NCI-H446 treated with DMSO at 0.1 percent for 48 hours (cell line): ENCODE data around the gene MYMX.
"Not testable (repeated sequence)": the region's sequence is repeated elsewhere in the genome, so short reads cannot be mapped to it uniquely, and the experiment has no call there.

Source experiments
- DNase-seq: peaks from one replicate; lab custom pipeline; 2025; lab: John Stamatoyannopoulos, UW

MYMX gene

DNA sequence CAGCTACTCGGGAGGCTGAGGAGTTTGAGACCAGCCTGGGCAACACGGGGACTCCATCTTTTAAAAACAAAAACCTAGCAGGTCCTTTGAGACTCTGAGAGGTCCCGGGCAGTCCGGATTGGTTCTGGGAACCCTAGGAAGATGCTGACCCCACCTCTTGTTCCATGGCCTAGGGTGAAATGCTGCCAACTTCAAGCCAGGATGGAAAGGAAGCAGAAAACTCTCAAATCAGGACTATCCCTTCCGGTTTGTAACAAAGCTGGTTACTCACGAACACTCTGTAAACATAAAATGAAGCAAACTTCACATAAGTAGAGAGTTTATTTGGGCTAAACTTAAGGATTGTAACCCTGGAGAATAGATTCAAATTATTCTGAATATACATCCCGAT, 30.1 kb upstream of the MYMX start:
- DNase-seq, result no peak

DNA sequence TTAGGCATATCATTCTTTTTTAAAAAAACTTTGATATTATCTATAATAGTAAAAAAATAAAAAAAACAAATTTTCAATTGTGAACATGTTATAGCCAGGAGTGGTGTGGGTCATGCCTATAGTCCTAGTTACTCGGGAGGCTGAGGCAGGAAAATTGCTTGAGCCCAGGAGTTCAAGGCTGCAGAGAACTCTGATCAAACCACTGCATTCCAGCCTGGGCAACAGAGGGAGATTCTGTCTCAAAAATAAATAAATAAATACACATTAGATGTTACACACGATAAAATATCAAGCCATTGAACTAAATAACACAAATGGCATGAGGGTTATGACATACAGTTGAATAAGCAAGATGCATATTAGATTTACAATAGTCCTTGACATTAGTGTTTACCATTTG, 27.9 kb upstream of the MYMX start:
- no peak for DNase-seq

DNA sequence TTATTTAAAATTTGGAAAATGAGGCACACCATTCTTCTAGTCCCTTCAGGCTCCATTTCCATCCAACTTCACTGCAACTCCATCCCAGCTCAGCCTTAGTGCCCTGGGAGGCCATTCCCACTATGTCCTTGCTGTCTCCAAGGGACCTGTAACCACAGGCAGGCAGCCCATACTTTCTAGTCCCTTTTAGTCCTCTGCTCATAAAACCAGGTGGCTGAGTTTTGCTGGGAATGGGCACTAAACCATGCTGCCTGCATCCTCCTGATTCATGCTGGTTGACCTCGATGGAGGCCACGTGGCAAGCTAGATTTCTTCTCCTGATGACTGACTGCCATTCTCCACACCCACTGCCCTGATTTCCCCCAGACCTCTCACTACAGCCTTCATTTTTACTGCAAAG, 27.5 kb upstream of the MYMX start:
- DNase-seq, result no peak

DNA sequence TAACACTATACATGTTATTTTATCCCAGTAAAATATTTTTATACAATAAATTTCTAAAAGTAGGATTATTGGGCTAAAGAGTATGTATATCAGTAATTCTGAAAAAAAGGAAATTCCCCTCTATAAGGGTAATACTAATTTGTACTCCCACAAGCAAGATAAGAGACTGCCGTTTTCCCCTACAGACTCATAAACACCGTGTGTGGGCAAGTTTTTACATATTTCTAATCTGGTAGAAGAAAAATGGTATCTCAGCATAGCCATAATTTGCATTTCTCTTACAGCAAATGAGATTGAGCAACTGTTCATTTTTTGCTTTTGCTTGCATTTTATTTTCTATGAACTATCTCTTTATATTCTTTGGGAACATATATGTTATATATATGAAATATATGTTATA, 26.0 kb upstream of the MYMX start:
- DNase-seq, result no peak

DNA sequence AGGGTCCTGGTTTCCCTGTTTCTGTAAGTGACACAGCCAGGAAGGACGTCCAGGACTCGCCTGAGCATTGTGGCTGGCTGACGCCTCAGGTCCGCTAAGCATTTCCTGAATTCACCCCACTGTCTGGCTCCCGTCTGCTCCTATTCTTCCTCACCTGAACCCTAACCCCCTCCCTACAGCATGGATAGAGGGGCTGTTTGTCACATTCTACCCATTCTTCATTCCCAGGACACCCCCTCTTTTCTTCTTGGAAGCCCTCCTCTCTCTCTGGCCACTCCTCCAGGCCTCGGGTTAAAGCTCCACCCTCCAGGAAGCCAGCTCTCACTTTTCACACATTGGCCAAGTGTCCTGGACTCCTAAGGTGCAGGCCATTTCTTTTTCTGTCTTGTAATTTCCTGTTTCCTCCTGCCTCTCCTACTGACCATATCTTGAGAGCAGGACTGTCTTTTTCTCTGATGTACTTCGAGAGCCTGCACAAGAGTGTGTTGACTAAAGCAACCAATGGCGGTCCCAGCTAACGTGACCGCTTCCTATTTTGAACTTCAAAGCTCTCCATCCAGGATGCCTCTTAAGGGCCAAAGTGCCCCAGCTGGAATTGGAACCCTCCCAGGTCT, 24.2 kb upstream of the MYMX start:
- no peak for DNase-seq

DNA sequence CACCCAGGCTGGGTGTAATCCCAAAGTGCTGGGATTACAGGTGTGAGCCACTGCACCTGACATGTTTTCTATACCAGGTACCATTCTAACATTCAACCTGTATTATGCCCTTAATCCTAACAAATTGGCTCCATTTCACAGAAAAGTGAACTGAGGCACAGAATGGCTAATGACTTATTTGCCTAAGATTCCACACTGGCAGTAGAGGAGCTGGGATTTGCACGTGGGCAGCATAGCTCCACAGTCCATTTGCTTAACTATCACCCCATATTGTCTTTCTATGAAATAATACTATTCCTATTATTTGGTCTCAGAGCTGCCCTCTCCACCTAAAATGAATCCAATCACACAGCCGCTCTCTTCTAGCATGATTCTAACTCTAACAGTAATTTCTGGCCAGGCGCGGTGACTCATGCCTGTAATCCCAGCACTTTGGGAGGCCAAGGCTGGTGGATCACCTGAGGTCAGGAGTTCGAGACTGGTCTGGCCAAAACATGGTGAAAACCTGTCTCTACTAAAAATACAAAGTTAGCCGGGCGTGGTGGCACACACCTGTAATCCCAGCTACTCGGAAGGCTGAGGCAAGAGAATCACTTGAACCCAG, 23.3 kb upstream of the MYMX start:
- no peak for DNase-seq

DNA sequence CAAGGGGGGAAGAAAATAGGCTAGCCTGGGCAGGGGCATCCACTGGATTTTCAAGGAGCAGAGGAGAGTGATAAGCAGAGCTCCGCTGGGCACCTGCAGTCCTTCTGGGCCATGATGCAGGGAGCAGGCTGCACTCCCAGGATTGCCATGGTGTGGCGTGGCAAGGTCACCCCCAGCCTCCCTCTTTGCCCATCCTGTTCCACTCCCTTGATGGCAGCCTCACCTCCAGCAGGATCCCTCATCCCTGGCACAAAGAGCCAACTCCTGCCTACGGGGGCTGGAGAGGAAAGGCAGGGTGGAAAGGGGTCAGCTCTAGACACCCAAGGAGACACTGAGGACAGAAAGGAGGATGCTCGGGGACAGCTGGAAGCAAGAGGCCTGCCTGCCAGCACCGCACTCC, 22.4 kb upstream of the MYMX start:
- no peak for DNase-seq

DNA sequence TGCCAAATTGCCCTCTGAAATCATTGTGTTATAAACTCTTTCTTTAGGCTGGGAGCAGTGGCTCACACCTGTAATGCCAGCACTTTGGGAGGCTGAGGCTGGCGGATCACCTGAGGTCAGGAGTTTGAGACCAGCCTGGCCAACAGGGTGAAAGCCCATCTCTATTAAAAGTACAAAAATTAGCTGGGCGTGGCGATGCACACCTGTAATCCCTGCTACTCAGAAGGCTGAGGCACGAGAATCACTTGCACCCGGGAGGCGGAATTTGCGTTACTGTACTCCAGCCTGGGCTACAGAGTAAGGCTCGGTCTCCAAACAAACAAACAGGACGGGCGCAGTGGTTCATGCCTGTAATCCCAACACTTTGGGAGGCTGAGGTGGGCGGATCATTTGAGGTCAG, 20.4 kb upstream of the MYMX start:
- not testable (repeated sequence) for DNase-seq

DNA sequence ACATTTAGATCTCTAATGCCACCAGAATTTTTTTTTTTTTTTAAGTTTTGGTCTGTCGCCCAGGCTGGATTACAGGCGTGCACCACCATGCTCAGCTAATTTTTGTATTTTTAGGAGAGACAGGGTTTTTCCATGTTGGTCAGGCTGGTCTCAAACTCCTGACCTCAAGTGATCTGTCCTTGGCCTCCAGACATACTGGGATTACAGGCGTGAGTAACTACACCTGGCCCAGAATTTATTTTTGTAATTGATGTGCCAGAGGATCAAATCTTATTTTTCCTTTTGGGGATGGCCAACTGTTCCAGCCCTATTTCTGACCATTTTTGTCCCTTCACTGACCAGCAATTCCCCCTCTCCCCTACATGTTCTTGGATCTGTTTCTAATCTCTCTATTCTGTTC, 18.0 kb upstream of the MYMX start:
- DNase-seq, result no peak

DNA sequence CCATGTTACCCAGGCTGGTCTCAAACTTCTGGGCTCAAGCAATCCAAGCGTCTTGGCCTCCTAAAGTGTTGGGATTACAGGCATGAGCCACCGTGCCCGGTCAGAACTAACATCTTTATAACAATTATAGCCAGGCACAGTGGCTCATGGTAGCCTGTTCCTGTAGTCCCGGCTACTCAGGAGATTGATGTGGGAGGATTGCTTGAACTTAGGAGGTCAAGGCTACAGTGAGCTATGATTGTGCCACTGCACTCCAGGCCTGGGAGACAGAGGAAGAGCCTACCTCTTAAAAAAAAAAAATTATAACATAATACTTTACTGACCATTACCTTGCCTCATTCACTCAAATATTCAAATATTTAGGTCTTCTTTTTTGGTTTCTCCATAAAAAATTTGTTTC, 16.8 kb upstream of the MYMX start:
- no peak for DNase-seq

DNA sequence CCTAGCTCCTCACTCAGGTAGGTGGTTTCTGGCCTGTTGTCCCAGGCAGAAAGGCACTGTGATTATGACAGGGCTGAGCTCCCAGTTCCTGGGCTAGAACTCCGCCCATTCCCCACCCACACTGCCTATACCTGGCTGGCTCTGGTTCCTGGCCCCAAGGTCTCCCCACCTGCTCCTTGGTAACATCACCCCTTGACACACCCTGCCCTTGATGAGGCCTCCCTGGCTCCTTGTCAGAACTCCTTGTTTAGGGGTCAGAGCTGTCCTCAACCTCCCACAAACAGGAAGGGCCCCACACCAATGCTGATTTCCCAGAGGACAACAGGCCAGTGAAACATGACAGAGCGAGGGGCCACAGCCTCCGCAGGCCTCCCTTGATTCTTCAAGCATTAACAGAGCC, 15.5 kb upstream of the MYMX start:
- no peak for DNase-seq

DNA sequence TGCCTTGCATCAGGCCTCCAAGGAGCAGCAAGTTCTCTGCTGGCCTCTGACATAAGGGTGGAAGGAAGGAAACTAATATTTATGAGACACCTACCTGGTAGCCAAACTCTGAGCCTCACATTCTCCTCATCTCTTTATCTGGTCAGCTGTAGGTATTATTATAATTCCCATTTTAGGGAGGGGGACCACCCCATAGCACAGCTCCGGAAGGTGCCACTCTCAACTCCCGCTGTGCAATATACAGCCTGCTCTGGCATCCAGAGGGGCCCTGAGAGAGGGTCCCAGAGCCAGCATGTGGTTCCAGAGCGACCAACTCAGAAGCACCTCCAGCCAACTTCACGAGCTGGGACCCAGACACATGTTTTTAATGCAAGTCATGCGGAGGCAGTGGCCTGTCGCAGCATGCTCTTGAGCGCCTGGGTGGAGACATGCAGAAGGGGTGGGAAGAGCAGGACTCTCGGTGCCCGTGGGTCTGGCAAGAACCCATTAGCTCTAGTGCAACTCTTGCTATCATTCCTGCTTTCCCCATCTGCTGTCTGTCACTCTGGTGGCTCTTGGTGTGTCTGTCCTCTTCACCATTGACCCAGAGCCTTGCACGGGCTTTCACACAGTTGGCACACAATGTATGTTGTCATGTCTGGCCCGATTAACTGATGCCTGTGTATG, 15.0 kb upstream of the MYMX start:
- no peak for DNase-seq

DNA sequence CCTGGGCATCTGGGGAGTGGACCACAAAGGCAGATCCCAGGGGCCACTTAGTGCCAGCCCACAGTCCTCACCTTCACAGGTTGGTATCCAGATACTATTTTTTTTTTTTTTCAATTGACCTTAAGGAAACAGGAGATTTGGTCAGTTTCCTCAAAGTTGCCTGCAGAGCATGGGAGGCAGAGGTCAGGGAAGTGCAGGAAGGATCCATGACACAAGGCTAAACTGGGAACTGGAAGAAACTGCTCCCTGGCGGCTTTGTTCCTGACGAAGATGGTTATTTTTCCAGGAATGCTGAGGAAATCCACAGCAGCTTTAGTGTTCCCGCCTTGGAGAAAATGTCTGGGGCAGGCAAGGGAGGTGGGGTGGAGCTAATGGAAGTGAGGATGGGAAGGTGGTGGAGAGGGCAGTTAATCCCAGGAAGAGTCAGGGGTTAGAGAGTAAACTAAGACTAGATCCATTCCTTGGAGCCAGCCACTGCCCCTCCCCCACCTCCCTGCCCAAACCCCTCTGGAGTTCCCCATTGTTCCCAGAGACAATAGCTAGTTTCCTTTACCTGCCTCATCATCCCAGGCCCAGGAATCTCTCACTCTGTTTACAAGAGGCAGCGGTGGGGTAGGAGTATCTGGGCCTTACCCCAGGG, 14.3 kb upstream of the MYMX start:
- DNase-seq, result no peak

DNA sequence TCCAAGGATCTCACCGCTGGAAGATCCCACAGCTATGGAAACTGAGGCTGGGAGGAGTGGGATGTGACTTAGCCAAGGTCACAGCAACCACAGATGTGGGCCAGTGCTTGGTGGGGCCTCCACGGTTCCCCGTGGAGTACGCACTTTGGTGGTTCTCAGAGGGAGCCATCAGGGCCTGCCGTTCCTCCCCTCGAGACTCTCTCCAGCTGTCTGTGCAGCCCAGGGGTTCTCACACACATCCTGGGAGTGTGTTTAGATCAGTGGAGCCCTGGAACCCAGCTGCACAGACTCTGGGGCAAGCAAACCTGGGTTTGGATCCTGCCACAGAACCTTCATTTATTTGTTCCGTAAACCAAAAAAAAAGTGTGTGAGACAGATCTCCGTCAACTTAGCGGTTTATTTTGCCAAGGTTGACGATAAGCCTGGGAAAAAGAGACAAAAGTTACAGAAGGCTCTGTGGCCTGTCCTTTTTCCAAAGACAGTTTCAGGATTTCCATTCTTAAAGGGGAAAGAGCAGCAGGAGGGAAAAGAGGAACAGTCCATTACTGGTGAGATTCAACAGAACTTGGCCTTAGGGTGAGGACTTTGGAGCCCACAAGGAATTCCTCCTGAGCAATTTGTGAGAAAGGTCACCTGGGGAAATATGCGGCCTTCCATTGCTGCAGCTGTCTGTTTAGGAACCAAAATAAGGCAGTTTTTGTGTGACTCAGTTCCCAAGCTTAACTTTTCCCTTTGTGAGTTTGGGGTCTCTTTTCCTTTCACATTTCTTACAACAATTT, 13.6 kb upstream of the MYMX start:
- no peak for DNase-seq

DNA sequence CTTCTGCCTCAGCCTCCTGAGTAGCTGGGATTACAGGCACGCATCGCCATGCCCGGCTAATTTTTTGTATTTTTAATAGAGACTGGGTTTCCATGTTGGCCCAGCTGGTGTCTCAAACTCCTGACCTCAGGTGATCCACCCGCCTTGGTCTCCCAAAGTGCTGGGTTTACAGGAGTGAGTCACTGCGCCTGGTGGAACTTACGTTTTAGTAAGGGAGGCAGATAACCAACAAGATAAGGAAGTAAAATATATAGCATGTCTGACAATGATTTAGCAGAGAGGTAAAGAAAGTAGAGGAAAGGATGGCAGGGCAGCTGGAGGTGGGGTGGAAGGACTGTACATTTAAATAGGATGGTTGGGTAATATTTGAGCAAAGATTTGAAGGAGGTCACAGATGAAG, 12.8 kb upstream of the MYMX start:
- no peak for DNase-seq

DNA sequence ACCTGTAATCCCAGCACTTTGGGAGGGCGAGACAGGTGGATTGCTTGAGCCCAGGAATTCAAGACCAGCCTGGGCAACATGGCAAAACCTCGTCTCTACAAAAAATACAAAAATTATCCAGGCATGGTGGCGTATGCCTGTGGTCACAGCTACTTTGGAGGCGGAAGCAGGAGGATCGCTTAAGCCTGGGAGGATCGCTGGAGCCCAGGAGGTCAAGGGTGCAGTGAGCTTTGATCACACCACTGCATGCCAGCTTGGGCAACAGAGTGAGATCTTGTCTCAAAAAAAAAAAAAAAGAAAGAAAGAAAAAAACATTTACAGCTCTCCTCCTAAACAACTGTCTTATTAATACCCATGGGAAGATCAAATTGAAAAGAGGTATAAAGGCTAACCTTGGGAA, 8.8 kb upstream of the MYMX start:
- DNase-seq, result no peak

DNA sequence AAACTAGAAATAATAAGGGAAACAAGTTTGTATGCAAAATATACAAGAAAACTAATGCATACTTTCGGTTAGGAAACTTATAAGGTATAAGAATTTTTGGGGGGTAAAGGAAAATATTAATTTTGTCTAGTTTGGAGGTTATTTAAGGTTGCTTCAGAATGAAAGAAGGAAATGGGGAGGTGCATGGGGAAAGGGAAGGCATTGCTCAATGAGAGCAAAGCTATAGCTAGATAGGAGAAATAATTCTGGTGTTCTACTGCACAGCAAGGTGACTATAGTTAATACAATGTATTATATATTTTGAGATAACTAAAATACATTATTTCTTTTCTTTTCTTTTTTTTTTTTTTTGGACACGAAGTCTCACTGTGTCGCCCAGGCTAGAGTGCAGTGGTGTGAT, 5.4 kb upstream of the MYMX start:
- DNase-seq, result no peak

DNA sequence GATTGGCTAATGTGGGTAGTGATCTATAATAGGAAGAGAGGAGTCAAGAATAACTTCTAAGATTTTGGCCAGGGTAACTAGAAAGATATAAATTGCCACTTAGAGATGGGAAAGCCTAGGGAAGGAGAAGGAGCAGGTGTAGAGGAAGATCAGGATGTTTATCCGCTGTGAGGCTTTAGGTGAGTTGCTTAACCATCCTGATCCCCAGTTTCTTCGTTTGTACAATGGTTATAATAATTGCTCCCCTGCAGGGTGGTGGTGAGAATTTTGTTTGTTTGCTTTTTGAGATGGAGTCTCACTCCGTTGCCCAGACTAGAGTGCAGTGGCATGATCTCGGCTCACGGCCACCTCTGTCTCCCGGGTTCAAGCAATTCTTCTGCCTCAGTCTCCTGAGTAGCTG, 2.4 kb upstream of the MYMX start:
- no peak for DNase-seq

DNA sequence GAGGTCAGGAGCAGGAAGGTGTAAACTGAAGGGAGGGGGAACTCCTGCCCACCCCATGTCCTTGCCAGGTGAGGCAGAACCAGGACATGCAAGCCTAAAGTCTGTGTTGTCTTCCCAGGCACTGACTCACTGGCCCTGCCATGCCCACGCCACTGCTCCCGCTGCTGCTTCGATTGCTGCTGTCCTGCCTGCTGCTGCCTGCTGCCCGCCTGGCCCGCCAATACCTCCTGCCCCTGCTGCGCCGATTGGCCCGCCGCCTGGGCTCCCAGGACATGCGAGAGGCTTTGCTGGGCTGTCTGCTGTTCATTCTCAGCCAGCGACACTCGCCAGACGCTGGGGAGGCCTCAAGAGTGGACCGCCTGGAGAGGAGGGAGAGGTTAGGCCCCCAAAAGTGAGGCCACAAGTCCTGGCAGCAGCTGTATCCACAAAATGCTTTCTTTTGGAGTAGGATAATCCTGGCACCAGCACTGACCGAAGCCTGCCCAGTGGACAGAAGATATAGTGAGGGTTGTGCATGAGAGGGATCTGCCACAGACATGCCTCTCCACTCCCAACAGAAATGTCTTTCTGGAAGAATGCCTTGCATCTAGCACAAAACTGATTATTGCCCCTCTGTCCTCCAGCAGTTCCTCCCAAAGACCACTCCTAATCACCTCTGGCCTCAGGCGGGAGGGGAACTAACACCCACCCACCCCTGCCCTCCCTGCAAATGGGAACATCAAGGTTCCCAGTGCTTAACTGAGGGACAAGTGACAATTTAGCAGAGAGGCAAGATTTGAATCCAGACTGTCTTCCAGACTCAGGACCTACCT, 812 bp downstream of the MYMX start:
- peak; percentile 89 for DNase-seq

DNA sequence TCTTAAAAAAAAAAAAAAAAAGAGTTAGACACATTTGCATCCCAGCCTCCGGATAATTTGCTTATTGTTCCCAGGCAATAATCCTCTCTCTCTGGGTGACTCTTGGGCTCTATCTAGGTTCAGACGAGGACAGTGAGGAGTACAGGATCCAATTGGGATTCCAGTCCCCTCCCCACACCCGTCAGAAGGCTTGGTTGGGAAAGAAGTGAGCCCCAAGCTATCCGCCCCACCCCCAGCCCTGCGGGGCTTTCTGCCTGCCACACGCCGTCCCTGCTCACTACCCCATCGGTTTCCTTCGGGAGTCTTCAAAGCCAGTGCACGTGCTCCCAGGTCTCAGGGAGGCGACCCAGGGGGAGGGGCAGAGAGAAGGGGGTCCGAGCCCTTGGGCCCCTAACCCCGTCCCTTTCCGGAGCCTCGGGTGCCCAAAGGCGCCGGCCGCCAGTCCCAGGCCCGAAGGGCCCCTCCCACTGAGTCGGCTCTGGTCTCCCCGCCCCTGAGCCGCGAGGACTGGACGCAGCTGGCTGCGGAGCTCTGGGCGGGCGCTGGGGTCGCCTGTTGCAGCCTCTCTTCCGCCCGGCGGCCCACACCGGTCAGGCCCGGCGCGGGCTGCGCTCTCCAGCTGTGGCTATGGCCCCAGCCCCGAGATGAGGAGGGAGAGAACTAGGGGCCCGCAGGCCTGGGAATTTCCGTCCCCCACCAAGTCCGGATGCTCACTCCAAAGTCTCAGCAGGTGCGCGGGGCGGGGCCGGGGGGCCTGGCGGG, 2.5 kb downstream of the MYMX start:
- DNase-seq, result no peak
